ENCODE data around the gene IGSF3.
"Not testable (repeated sequence)": the region's sequence is repeated elsewhere in the genome, so short reads cannot be mapped to it uniquely, and the experiment has no call there.

The IGSF3 gene

DNA sequence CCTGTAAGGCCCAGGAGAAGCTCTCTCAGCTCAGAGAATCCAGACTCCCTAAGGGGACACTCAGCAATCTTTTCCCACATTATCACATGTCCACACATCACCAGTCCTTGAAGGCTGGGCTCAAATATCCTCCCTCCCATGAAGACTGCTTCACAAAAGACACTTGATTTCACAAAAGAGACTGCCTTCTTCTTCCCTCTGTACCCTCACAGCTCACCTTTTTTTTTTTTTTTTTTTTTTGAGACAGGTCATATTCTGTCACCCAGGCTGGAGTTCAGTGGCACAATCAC, 98.2 kb downstream of the IGSF3 start:
- TF ChIP-seq POLR2A (IDR thresholded peaks at IDR 0.05; ENCODE audit: extremely low read depth, insufficient read length) = no peak
- no peak for TF ChIP-seq MYC (IDR thresholded peaks at IDR 0.05; ENCODE audit: low read depth, low read length)
- TF ChIP-seq, protein P1, sequence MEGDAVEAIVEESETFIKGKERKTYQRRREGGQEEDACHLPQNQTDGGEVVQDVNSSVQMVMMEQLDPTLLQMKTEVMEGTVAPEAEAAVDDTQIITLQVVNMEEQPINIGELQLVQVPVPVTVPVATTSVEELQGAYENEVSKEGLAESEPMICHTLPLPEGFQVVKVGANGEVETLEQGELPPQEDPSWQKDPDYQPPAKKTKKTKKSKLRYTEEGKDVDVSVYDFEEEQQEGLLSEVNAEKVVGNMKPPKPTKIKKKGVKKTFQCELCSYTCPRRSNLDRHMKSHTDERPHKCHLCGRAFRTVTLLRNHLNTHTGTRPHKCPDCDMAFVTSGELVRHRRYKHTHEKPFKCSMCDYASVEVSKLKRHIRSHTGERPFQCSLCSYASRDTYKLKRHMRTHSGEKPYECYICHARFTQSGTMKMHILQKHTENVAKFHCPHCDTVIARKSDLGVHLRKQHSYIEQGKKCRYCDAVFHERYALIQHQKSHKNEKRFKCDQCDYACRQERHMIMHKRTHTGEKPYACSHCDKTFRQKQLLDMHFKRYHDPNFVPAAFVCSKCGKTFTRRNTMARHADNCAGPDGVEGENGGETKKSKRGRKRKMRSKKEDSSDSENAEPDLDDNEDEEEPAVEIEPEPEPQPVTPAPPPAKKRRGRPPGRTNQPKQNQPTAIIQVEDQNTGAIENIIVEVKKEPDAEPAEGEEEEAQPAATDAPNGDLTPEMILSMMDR (IDR thresholded peaks at IDR 0.05; ENCODE audit: low read depth, low read length) = no peak
- TF ChIP-seq, protein P2, sequence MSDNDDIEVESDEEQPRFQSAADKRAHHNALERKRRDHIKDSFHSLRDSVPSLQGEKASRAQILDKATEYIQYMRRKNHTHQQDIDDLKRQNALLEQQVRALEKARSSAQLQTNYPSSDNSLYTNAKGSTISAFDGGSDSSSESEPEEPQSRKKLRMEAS (IDR thresholded peaks at IDR 0.05; ENCODE audit: low read depth, low read length) = no peak
- peak overlapping the region; percentile 70 for H3K4me3 ChIP-seq (ENCODE audit: low read depth, low read length)
- DNase-seq (ENCODE audit: low read depth) = no peak

DNA sequence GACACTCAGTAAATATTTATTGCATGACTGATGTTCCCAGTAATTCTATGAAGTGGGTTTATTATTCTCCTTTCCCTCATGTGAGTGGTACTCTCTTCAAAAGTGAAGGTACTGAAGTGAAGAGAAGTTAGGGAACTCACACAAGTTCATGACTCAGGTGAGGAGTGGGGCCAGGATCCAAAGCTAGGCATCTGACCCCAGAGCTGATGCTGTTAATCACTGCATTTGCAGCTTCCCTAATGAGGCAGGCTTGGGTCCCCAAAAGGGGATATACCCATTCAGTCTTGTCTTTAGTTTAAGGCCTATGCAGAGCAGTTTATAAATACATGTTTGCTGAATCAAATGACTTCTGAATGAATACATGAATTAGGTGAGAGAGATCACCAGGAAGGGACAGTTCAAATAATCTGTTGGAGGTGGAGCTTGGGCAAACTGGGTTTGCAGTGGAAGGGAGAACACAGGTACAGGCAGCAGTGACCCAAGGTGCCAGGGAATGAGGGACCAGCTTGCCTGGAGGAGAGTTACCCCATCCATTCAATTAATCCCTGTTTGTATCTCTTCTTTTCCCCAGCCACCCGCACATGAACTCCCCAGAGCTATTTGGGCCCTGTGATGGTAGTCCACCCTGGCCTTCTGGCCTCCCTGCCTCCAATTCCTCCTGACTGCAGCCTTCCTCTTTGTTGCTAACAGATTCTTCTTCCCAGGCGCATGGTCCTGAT, 98.7 kb downstream of the IGSF3 start:
- H3K4me3 ChIP-seq (ENCODE audit: low read depth, low read length) = peak overlapping the region; percentile 70
- TF ChIP-seq POLR2A (IDR thresholded peaks at IDR 0.05; ENCODE audit: extremely low read depth, insufficient read length) = no peak
- TF ChIP-seq, protein P1 (IDR thresholded peaks at IDR 0.05; ENCODE audit: low read depth, low read length) = no peak
- TF ChIP-seq, protein P2 (IDR thresholded peaks at IDR 0.05; ENCODE audit: low read depth, low read length) = no peak
- no peak for DNase-seq (ENCODE audit: low read depth)

DNA sequence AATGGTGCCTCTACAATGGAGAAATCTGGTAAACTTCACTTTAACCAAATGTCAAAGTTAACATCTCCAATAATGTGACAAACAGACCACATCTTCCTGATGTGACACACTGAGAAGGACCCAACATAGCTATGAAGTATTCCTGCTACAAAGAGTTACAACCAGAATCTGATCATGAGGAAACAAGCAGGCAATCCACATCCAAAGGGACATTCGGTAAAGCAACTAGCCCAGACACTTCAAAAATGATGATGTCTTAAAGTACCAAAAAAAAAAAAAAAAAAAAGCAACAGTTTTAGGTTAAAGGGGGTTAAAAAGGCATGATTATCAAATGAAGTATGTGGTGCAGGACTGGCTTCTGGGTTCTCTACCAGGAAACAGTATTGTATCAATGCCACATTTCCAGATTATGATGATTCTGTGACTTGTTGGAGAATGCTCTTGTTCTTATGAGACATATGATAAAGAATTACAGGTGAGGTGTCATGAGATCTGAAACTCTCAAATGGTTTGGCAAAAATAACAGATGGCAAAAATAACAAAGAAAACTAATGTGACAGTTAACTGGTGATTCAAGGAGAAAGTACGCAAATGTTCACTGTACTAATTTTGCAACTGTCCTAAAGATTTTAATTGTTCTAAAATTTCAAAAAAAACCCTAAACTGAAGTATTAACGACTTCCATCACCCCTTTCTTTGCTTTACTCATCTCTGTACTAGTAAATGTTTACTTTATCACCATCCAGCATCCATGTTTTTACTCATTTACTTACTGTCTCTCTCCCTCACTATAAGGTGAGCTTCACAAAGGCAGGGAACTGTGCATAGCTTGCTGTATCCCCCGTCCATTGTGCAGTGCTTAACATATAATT, 99.5 kb downstream of the IGSF3 start:
- TF ChIP-seq, protein P2 (IDR thresholded peaks at IDR 0.05; ENCODE audit: low read depth, low read length) = no peak
- TF ChIP-seq, protein P1 (IDR thresholded peaks at IDR 0.05; ENCODE audit: low read depth, low read length) = no peak
- TF ChIP-seq MYC (IDR thresholded peaks at IDR 0.05; ENCODE audit: low read depth, low read length) = no peak
- no peak for TF ChIP-seq POLR2A (IDR thresholded peaks at IDR 0.05; ENCODE audit: extremely low read depth, insufficient read length)
- no peak overlapping the region for H3K4me3 ChIP-seq (ENCODE audit: low read depth, low read length)
- no peak for DNase-seq (ENCODE audit: low read depth)

DNA sequence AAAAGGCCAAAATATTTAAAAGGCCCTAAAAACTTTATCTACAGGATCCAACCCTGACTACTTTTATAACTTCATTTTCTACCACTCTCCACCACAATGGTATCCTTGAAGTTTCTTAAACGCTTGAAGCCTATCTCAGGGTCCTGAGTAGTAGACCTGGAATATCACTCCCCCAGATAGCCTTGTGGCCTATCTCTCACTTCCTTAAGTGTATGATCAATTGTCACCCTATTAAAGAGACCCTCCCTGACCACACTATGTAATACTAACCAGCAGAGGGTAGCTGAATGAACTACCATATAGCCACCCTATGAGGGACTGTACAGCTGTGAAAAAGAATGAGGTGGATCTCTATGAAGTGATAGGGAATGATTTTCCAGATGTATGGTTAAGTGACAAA, 102.3 kb downstream of the IGSF3 start:
- no peak for DNase-seq (ENCODE audit: low read depth)
- H3K4me3 ChIP-seq (ENCODE audit: low read depth, low read length) = no peak overlapping the region
- TF ChIP-seq, protein P2 (IDR thresholded peaks at IDR 0.05; ENCODE audit: low read depth, low read length) = no peak
- TF ChIP-seq POLR2A (IDR thresholded peaks at IDR 0.05; ENCODE audit: extremely low read depth, insufficient read length) = no peak
- no peak for TF ChIP-seq MYC (IDR thresholded peaks at IDR 0.05; ENCODE audit: low read depth, low read length)
- TF ChIP-seq, protein P1 (IDR thresholded peaks at IDR 0.05; ENCODE audit: low read depth, low read length) = no peak

DNA sequence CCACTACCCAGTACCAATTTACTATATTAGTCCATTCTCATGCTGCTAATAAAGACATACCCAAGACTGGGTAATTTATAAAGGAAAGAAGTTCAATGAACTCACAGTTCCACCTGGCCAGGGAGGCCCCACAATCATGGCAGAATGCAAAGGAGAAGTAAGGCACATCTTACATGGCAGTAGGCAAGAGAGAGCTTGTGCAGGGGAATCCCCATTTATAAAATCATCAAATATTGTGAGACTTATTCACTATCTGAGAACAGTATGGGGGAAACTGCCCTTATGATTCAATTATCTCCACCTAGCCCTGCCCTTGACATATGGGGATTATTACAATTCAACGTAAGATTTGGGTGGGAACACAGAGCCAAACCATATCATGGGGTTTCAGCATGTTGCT, 103.1 kb downstream of the IGSF3 start:
- H3K4me3 ChIP-seq (ENCODE audit: low read depth, low read length) = no peak overlapping the region
- DNase-seq (ENCODE audit: low read depth) = no peak
- TF ChIP-seq POLR2A (IDR thresholded peaks at IDR 0.05; ENCODE audit: extremely low read depth, insufficient read length) (no peak), MYC (IDR thresholded peaks at IDR 0.05; ENCODE audit: low read depth, low read length) (no peak)
- TF ChIP-seq, protein P1 (IDR thresholded peaks at IDR 0.05; ENCODE audit: low read depth, low read length) = no peak
- TF ChIP-seq, protein P2 (IDR thresholded peaks at IDR 0.05; ENCODE audit: low read depth, low read length) = no peak

DNA sequence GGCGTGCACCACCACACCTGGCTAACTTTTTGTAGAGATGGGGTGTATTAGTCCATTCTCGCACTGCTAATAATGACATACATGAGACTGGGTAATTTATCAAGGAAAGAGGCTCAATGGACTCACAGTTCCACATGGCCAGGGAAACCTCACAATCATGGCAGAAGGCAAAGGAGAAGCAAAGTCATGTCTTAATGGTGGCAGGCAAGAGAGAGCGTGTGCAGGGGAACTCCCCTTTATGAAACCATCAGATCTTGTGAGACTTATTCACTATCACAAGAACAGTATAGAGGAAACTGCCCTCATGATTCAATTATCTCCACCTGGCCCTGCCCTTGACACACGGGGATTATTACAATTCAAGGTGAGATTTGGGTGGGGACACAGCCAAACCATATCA, 105.1 kb downstream of the IGSF3 start:
- not testable (repeated sequence) for H3K4me3 ChIP-seq (ENCODE audit: low read depth, low read length)

More for the DNA sequence above, 105.1 kb downstream of the IGSF3 start:
- not testable (repeated sequence) for DNase-seq (ENCODE audit: low read depth)
